HG03439 (cell line): ENCODE data around the gene CASK.

Experiments used
- ATAC-seq: cut with Tn5 transposase; IDR thresholded peaks from one replicate; pipeline ENCODE4 v1.9.1; 2021; ENCODE audit warnings: mild to moderate bottlenecking, moderate library complexity; ENCODE audit not compliant: unreplicated experiment

CASK gene

GRCh38 chrX:41481264-41482109, 441.9 kb downstream of the CASK start:
- no peak for ATAC-seq

- no peak for ATAC-seq
Observed at GRCh38 chrX:41480508-41481260, 442.7 kb downstream of the CASK start.

GRCh38 chrX:41478381-41478911, 444.9 kb downstream of the CASK start:
- ATAC-seq = no peak

GRCh38 chrX:41475591-41476241, 447.6 kb downstream of the CASK start:
- no peak for ATAC-seq

GRCh38 chrX:41475191-41475590, 448.2 kb downstream of the CASK start:
- ATAC-seq = no peak

- no peak for ATAC-seq
Observed at GRCh38 chrX:41474726-41475100, 448.6 kb downstream of the CASK start.

GRCh38 chrX:41473936-41474725, 449.2 kb downstream of the CASK start:
- ATAC-seq = no peak

- no peak for ATAC-seq
Observed at GRCh38 chrX:41472231-41472815, 451.0 kb downstream of the CASK start.

GRCh38 chrX:41471786-41472185, 451.6 kb downstream of the CASK start:
- no peak for ATAC-seq

GRCh38 chrX:41470706-41471105, 452.6 kb downstream of the CASK start:
- ATAC-seq = no peak

GRCh38 chrX:41468647-41469323, 454.6 kb downstream of the CASK start:
- ATAC-seq = no peak
